EL (cell line): Measurements from ENCODE around the gene DNAH1.
"Not testable (repeated sequence)": the region's sequence is repeated elsewhere in the genome, so short reads cannot be mapped to it uniquely, and the experiment has no call there.

Experiments used
- DNase-seq: peaks from one replicate; pipeline ENCODE4 v3.0.0-alpha.2; 2016

The DNAH1 gene

DNA sequence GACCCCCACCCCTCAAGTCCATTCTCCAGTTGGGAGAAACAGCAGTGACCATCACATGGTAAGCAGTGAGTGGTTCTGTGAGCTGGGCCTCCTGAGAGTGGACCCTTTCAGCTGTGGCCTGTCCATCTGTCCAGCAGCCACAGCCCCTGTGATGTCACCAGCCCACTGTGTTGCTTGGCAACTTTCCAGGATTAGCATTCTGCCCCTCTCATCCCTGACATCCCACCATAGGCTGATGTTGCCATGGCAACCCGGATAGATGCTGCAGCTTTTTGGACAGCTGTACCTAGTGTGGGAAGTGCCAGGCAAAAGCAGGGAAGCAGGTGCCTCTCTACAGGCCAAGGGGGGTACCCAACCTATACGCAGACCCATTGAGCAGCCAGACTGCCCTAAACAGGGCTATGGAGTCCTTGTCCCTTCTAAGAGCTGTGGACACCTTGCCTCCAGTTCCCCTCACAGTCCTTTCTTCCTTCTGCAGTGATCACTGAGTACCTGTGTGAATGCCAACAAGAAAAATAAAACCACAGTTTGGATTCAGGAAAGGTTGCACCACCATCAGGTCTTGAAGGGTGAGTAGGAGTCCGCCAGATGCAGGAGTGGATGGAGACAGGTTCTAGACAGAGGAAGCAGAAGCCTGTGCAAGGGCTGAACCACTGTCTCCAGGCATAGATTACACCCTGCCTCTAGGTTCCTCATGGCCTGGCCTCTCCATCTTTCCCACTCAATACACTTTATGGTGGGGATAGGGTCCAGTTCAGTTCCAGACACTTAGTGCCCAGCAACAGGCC, at the start of gene DNAH1:
DNAH1 (plus strand) TSS at position 343 of the 788 bp plus-strand sequence. CDS start 6,124 bp downstream, outside the sequence.
- DNase-seq = no peak

DNA sequence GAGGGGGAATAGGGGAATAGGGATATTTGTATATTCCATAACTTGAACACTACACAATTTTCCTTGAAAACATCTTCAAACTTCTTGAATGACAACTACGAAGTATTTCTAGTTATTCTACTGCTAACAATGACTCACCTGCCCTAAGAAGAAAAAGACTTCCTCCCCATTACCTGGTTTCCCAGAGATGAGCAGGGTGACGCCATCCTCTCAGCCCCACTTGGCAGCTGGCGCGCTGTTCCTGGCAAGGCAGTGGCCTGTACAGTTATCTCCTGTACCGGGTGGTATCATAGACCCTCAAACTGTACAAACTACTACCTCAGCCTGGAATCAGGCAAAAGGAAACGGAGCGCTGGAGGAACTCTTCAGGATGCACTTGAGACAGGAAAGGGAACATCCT, 48.1 kb upstream of the DNAH1 start:
- no peak for DNase-seq

DNA sequence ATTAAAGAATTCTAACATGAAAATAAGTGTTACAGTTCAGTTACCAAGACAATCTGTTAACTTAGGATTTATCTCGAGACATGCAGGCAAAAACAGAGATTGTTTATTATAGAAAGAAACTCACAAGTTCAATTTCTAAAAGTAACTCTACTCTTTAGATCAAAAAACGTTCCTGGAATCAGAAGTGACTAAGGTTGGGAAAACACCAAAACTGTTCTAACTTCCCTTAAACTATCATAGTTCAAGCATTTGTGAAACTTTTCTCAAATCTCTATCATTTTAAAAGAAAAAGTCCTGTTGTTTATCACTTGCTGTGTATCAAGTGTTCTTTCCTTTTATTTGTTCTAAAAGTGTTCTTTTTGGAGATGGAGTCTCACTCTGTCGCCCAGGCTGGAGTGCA, 46.3 kb upstream of the DNAH1 start:
- DNase-seq = no peak

DNA sequence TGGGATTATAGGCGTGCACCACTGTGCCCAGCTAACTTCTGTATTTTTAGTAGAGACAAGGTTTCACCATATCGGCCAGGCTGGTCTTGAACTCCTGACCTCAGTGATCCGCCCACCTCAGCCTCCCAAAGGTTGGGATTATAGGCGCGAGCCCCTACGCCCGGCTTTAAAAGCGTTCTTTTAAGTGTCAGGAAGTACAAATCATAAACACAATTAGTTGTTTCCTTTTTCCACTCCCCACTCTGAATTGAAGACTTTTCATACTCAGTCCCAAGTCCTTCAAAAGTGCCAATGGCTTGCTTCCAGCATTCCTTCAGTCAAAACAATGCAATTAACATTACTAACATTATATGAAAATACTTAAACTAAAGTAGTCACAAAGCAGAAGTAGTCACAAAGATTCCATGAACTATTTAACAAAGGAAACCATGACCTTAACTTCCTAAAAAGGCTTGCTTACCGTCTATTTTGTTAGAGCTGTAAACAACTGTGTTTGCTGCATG, 45.8 kb upstream of the DNAH1 start:
- DNase-seq = no peak

DNA sequence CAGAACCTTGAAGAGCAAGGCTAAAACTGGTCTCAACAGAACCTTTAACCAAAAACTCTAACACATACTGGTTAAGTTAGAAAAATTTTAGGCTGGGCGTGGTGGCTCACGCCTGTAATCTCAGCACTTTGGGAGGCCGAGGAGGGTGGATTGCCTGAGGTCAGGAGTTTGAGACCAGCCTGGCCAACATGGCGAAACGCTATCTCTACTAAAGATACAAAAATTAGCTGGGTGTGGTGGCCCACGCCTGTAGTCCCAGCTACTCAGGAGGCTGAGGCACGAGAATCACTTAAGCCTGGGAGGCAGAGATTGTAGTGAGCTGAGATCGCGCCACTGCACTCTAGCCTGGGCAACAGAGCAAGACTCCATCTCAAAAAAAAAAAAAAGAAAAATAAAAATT, 43.9 kb upstream of the DNAH1 start:
- not testable (repeated sequence) for DNase-seq

DNA sequence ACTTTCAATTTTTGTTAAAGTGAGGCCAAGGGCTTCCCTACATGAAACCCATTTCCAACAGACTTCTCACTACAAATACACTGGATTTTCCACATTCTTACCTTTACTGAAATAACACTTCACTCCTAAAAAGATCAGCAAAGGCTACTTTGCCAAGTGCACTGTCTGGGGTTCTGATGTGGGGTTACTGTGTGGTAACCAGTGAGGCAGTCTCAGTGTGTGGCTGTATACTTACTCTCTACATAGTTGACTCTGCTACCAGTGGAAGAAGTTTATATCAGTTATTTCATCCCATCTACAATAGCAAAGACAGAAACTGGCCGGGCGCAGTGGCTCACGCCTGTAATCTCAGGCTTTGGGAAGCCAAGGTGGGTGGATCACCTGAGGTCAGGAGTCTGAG, 43.3 kb upstream of the DNAH1 start:
- DNase-seq = no peak

DNA sequence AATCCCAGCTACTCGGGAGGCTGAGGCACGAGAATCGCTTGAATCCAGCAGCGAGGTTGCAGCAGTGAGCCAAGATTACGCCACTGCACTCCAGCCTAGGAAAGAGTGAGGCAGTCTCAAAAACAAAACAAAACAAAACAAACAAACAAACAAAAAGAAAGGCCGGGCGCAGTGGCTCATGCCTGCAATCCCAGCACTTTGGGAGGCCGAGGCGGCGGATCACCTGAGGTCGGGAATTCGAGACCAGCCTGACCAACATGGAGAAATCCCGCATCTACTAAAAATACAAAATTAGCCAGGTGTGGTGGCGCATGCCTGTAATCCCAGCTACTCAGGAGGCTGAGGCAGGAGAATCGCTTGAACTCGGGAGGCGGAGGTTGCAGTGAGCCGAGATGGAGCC, 41.3 kb upstream of the DNAH1 start:
- DNase-seq = not testable (repeated sequence)

DNA sequence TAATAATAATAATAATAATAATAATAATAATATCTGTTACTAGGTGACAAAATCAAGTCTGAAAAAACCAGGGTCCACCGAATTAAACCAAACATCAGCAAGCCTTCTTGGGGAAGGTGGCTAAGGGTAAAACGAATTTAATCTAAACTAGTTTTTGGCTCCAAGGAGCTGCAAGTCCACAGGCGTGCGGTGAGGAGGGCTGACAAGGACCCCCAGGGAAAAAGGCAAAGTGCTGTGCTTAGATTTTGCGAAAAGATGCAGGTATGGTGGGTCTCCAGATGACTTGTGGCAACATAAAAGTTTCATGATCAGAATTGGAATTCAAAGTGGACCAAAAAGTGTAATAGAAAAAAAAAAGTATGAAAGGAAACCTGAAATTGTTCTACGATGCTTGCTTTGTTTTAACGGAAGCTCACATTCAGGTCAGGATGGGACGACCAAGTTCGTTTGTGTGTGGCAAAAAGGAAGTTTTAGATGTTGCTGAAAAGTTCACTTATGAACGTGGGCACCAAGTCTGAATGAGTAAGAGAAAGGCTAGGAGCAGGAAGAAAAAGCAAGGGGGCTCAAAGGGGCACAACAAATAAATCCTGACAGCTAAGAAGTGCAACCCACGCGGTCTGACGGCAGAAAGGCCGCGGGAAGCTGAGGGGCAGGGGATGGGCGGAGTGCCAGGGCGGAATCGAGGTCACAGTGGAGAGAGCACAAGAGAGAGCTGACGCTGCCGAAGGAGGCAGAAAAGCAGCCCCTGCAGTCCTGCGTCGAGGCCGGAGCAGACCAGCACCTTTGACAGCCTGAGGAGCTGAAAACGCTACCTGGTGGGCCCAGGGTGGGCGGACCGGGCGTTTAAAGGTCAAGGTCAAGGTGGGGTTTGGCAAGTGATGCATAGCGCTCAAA, 38.8 kb upstream of the DNAH1 start:
- DNase-seq = peak; percentile 72

DNA sequence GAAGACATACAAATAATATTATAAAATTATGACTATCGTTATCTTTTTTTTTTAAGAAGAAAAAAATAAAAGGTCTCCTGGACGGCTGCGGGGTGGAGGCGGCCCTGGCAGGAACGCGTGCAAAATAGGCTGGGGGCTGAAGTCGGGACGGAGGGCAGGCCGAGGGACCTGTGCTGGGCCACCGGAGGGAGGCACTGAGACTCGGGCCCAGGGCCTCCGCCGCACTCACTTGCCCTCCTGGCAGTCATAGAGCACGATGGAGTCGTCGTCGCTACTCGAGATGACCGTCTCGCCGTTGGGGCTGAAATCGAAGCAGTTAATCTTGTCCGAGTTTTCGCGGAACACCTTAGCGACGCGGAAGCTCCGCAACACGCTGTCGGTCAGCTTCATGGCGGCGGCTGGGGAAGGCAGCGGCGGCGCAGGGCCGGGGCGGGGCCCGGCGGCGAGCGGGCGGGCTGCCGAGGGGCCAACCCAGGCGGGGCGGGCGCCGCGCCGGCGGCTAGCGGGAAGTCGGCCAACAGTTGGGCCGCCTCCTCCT, 38.1 kb upstream of the DNAH1 start:
- no peak for DNase-seq

DNA sequence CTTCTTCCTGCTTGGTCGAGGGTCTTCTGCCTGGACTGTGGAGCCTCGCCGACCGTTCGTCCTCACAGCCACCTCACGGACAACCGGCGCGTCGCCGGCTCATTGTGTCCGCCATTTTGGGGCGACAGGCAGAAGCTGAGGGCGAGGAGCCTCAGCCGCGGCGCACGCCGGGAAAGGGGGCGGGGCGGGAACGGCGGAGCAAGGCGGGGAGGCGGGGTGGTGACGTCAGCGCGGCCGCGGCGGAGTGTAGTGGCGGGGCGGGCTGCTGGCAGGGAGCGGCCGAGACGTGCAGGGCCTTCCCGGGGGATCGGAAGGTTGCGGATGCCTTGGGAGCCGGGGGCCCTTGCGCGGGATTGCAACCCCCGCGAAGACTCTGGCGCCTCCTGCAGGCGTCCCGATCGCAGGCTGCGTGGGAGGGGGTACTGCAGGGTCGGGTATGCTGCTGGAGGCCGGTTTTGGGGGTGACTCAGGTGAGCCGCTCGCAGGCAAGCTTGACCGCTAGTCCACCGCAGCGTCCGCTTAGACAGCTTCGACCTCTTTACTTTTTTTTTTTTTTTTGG, 37.5 kb upstream of the DNAH1 start, which contains the start of gene WDR82:
WDR82 (minus strand) TSS at position 140 of the 560 bp plus-strand sequence. CDS start 288 bp downstream, outside the sequence.
- peak; percentile 93 for DNase-seq

DNA sequence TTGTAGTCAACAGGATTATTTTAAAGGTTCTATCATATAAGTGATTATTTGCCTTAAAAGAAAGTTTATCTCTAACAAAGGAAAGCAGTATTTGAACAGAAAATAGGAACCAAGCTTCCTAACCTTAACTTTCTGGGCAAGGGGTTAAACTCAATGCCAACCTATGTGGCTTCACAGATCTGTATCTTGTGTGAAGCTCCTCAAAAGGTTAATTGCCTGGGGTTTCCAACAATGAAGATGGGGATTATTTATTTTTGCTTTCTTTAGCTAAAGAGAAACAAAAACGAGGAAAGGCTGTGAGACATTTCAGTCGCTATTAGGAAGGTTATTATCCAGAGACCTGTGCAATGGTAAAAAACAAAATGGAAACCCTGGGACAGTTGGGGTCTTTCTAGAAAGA, 36.5 kb upstream of the DNAH1 start:
- DNase-seq = no peak

DNA sequence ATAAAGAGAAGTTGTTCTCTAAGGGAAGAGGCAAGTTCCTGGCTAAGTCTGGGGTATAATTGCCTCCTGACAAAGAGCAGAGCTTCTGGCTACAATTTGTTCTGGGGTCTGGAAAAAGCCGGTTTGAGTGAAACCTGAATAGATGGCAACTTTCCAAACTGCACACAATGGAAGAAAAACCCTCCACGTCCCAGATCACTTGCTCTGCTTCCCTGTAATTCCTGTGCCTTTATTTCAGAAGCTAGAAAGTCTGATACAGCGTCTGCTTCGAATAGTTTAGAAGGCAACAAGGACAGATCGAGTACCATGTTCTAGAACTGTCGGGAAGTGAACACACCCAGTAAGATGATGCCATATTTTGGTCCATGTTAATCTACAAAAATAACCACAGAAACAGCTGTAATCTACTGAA, 36.1 kb upstream of the DNAH1 start:
- DNase-seq = no peak

DNA sequence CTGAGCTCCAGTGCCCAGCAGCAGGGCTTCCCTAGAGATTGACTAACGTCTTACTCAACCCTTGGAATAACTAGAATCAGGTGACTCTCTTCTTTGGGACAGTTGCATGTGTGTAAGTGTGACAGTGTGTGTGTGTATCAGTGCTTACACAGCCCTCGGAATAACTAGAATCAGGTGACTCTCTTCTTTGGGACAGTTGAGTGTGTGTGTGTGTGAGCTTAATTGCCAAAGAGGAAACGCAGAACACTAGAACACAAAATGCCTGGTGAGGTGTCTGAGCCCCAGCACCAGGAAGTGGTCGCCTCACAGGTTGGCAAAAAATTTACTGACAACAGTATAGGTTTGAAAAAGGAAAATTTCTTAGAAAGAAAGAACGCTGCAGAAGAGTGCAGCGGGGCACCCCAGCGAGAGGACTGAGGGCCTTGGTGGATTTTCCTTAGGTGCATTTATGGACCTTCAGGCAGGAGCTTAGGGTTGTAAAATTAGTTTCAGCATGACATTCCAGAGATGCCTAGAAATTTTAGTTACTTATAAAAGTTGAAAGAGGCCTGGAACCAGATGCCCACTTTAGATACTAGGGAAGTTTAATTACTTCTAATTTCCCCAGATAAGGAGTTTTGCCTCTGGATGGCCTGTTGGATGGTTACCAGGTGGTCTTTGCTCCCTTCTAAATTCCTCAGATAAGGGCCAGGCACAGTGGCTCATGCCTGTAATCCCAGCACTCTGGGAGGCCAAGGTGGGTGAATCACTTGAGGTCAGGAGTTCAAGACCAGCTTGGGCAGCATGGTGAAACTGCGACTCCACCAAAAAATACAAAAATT, 33.9 kb upstream of the DNAH1 start:
- DNase-seq = peak; percentile 29

DNA sequence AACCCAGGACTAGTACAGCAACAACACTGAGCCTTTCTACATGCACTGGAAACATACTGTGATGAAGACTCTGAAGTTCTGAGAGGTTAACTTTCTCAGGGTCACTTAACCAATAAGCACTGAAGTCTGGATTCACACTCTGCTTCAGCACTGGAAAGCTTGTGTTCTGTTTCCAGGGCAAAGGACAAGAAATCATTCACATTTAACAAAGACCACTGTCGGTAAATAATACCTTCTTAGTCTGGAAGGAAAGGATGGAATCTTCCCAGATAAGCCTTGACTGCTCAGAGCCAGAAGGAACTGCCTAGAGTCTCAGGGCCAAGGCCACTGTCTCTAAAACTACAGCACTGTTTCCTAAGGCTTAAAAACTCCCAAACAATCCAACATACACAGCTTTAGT, 32.8 kb upstream of the DNAH1 start:
- DNase-seq = no peak

DNA sequence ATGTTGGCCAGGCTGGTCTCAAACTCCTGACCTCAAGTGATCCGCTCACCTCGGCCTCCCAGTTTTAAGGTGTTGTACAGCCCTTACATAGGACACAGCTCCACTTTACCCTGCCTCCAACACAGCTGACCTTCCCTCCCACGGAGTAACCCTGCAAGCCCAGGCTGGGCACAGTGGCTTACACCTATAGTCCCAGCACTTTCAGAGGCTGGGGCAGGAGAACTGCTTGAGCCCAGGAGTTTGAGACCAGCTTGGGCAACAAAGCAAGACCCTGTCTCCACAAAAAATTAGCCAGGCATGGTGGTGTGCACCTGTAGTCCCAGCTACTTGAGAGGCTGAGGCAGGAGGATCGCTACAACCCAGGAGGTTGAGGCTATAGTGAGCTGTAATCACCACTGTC, 32.1 kb upstream of the DNAH1 start:
- not testable (repeated sequence) for DNase-seq

DNA sequence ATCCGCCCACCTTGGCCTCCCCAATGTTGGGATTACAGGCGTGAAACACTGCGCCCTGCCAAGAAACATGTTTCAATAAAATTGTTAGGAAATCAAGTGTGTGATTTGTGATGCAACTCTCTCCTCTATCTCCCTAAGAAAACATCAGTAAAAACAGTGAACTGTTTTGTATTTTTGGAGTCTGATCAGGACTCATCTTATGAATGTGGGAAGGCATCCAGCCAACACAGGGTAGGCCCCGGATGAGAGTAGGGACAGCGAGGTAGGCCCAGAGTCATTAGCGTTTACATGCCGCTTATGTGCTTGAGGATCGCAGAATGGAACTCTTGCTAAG, 29.4 kb upstream of the DNAH1 start:
- no peak for DNase-seq

DNA sequence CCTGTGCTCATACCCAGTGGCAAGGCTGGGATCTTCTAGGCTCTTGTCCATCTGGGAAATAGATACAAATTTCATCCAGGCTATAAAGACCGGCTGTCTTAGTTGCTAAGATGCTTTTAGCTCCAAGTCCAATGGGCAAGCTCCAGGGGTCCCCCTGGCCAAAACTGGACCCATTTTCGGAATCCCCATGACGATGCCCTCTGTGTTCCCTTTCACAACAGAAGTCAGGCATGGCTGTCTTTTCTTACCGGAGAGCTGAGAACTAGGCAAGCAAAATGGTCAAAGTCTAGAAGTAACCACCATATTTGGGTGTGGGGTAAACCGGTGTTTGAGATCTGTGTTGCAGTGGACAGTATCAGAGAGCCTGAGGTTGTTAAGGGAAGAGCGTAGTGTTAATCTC, 27.4 kb upstream of the DNAH1 start:
- DNase-seq = no peak

DNA sequence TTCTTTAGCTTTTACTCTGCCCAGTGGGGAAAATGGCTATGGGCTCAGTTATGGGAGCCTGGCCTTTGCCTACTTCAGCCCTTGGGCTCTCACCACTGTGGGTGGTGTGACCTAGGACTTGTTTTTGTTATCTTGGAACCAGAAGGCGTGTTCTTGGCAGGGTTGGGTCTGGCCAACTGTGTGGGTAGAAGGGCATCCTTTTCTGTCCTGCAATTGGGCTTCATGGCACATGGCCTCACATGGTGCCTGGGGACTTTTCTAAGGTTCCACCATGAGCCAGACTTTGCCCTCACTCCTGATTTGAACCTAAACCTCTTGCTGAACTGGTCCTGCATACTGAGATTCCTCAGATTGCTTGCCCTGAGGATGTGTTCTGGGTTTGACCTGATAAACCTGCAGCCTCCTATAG, 26.8 kb upstream of the DNAH1 start:
- no peak for DNase-seq

DNA sequence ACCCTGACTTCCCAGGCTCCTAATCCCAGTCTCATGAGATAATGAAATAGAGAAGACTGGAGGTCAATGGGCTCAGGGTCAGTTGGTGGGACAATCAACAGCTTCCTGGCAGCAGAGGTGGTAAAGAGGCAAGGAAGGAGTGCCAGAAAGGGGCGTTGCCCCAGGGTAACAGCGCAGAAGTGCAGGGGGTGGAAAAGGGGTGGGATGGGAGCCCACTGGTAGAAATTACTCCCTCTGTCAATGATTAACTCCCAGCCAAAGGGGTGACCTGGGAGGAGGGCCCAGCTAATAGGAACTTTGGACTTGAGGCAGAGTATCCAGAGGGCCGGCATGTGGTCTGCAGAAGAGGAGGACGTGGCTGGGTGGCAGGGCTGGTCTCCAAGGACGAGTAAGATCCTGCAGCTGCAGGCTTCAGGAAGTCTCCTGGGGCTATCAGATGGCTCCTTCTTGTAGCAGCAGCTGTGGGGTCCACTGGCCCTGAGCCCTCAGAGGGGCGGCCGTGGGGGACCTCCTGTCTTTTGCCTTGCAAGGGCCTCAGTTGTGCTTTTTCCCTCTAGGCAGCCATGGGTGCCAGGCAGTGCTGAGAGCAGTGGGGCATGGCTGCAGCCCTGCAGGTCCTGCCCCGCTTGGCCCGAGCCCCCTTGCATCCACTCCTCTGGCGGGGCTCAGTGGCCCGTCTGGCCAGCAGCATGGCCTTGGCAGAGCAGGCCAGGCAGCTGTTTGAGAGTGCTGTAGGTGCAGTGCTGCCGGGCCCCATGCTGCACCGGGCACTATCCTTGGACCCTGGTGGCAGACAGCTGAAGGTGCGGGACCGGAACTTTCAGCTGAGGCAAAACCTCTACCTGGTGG, 26.1 kb upstream of the DNAH1 start:
- no peak for DNase-seq

DNA sequence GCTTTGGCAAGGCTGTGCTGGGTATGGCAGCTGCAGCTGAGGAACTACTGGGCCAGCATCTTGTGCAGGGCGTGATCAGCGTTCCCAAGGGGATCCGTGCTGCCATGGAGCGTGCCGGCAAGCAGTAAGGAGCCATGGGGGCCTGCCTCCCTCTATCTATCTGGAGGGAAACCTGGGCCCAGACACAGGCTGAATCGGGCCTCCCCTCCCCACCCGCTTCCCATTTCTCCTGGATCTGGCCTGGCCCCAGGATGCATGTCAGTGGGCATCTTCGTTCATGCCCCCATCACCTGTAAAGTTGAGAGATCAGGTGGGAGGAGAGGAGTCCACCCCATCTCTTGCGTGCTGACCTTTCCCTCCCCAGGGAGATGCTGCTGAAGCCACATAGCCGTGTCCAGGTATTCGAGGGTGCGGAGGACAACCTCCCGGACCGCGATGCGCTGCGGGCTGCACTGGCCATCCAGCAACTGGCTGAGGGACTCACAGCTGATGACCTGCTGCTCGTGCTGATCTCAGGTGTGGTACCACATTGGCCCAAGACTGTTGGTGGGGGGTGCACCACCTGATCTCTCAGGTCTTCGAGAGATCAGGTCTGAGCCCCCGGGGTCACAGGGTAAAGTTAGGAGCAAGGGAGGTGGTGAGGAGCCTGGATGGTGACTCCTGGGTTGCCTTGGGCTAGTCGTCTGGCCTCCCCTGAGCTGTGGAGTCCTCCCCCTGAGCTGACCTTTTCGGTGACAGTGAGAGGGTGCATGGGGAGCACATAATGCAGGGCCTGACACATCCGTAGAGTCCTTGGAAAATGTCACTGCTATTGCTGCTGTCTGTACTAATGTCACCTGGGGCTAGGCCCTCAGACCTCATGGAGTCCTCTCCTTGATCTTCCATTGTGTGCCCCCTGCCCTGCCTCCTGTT, 25.3 kb upstream of the DNAH1 start:
- DNase-seq = no peak
